Cardiac muscle cell (in vitro differentiated cells and primary cell): Measurements from ENCODE around the gene DCAF15. TPM values are rescaled to one million over a fixed set of nuclear protein-coding genes. Genes with fewer than 3 reads are reported as not detected.
"Not testable (repeated sequence)": the region's sequence is repeated elsewhere in the genome, so short reads cannot be mapped to it uniquely, and the experiment has no call there.

Experiments used
- DNase-seq, 2 donors: peaks; one replicate each; pipeline versions ENCODE4 v3.0.0 to v3.0.0-alpha.2; 2010 to 2017; ENCODE audit warnings: low read depth in 1 of 2, low spot score in 1 of 2
- H3K27ac ChIP-seq: fragments of 200-600 bp; sonication (generic); 2 replicates; pipeline ENCODE4 v1.5.1; 2016
- H3K27me3 ChIP-seq: fragments of 200-600 bp; sonication (generic); 2 replicates; pipeline ENCODE4 v1.6.0; 2016; ENCODE audit warnings: control low read depth
- H3K36me3 ChIP-seq: fragments of 200-600 bp; sonication (generic); 2 replicates; pipeline ENCODE4 v1.5.1; 2016; ENCODE audit warnings: control low read depth
- H3K4me1 ChIP-seq: fragments of 200-600 bp; sonication (generic); 2 replicates; pipeline ENCODE4 v1.8.1; 2017; ENCODE audit warnings: low read depth, mild to moderate bottlenecking, mixed run types
- H3K4me3 ChIP-seq: fragments of 200-600 bp; sonication (generic); 2 replicates; pipeline ENCODE4 v1.5.1; 2016; ENCODE audit warnings: mild to moderate bottlenecking
- H3K9me3 ChIP-seq: fragments of 200-600 bp; sonication (generic); 2 replicates; pipeline ENCODE4 v1.5.1; 2017; ENCODE audit warnings: low read depth, mild to moderate bottlenecking, control low read depth
- CTCF ChIP-seq: IDR thresholded peaks from 2 replicates; pipeline ENCODE4 v1.5.1; 2012; ENCODE audit warnings: low read depth, mild to moderate bottlenecking, low read length
- polyA plus RNA-seq: library from polyadenylated mRNA; unstranded; fragments of >200 nt; fragmentation: Nextera tagmentation; extraction: Ambion mirVana; gene quantifications from 2 replicates; pipeline ENCODE4 v1.2.1, GENCODE V29; 2016
- total RNA-seq: library from RNA; depleted of rRNA; stranded (reverse); fragments of >200 nt; gene quantifications from 2 replicates; pipeline ENCODE4 v1.2.3, GENCODE V29; 2016

The DCAF15 gene
- total and polyA plus RNA-seq, 2 experiments from 2014 or later = 33.3 to 44.6 TPM

GRCh38 chr19:13917888-13918406, 34.4 kb upstream of the DCAF15 start:
- H3K27ac ChIP-seq = no peak overlapping the region

GRCh38 chr19:13918726-13919411, 33.4 kb upstream of the DCAF15 start:
- H3K27ac ChIP-seq = no peak overlapping the region
- peaks cover 31% of the 10 kb centered on the region for H3K36me3 ChIP-seq
- H3K27me3 ChIP-seq = no peaks in the 10 kb centered on the region
- H3K9me3 ChIP-seq = no peaks in the 10 kb centered on the region
- no peak for DNase-seq
- no peaks in the 10 kb centered on the region for H3K4me1 ChIP-seq
- H3K4me3 ChIP-seq = no peak overlapping the region
- no peak for TF ChIP-seq CTCF

More at GRCh38 chr19:13917888-13918406, 34.4 kb upstream of the DCAF15 start:
- DNase-seq = no peak
- TF ChIP-seq CTCF = no peak
- H3K36me3 ChIP-seq = peaks cover 32% of the 10 kb centered on the region
- no peaks in the 10 kb centered on the region for H3K27me3 ChIP-seq
- no peaks in the 10 kb centered on the region for H3K9me3 ChIP-seq
- no peaks in the 10 kb centered on the region for H3K4me1 ChIP-seq
- H3K4me3 ChIP-seq = no peak overlapping the region

- Histone ChIP-seq H3K4me1 (no peaks in the 10 kb centered on the region), H3K4me3 (no peak overlapping the region), H3K36me3 (peaks cover 23% of the 10 kb centered on the region), H3K9me3 (no peaks in the 10 kb centered on the region), H3K27ac (no peak overlapping the region), H3K27me3 (no peaks in the 10 kb centered on the region)
- DNase-seq = no peak
- no peak for TF ChIP-seq CTCF
Observed at GRCh38 chr19:13920524-13920923, 31.8 kb upstream of the DCAF15 start.

GRCh38 chr19:13920940-13921747, 31.2 kb upstream of the DCAF15 start:
- Histone ChIP-seq H3K4me1 (no peaks in the 10 kb centered on the region), H3K27me3 (no peaks in the 10 kb centered on the region), H3K9me3 (no peaks in the 10 kb centered on the region), H3K27ac (no peak overlapping the region), H3K4me3 (no peak overlapping the region), H3K36me3 (peaks cover 18% of the 10 kb centered on the region)
- TF ChIP-seq CTCF = no peak
- DNase-seq = peak in 1 of 2 donors; percentile 57

- H3K36me3 ChIP-seq = peaks cover 18% of the 10 kb centered on the region
- not testable (repeated sequence) for H3K9me3 ChIP-seq, H3K27ac ChIP-seq
Observed at GRCh38 chr19:13922118-13922517, 30.2 kb upstream of the DCAF15 start.

More at GRCh38 chr19:13922118-13922517, 30.2 kb upstream of the DCAF15 start:
- H3K4me1 ChIP-seq, DNase-seq, H3K27me3 ChIP-seq, H3K4me3 ChIP-seq: not testable (repeated sequence)
